Hepatocyte (in vitro differentiated cells): ENCODE measurements around the gene PPP1R3D. TPM values are rescaled to one million over a fixed set of nuclear protein-coding genes. Genes with fewer than 3 reads are reported as not detected.

Source experiments
- DNase-seq: peaks from one replicate; pipeline ENCODE4 v3.0.0-alpha.2; 2016; ENCODE audit warnings: low spot score
- H2AFZ ChIP-seq: fragments of 200-600 bp; sonication (generic); 2 replicates; pipeline ENCODE4 v1.6.0; 2016; ENCODE audit warnings: antibody characterized with exemption, mild to moderate bottlenecking
- H3K27ac ChIP-seq: fragments of 200-600 bp; sonication (generic); 2 replicates; pipeline ENCODE4 v1.5.1; 2016; ENCODE audit warnings: mild to moderate bottlenecking
- H3K27me3 ChIP-seq: fragments of 200-600 bp; sonication (generic); 2 replicates; pipeline ENCODE4 v1.6.1; 2016
- H3K36me3 ChIP-seq: fragments of 200-600 bp; sonication (generic); replicated peaks from 2 replicates; pipeline ENCODE4 v1.5.1; 2016; ENCODE audit warnings: low read depth; ENCODE audit not compliant: insufficient read depth
- H3K4me1 ChIP-seq: fragments of 200-600 bp; sonication (generic); 2 replicates; pipeline ENCODE4 v1.5.1; 2016; ENCODE audit warnings: mild to moderate bottlenecking, moderate library complexity; ENCODE audit not compliant: insufficient read depth
- H3K4me2 ChIP-seq: fragments of 200-600 bp; sonication (generic); 2 replicates; pipeline ENCODE4 v1.6.0; 2016
- H3K4me3 ChIP-seq: fragments of 200-600 bp; sonication (generic); 2 replicates; pipeline ENCODE4 v1.5.1; 2016; ENCODE audit warnings: mild to moderate bottlenecking
- H3K79me2 ChIP-seq: fragments of 200-600 bp; sonication (generic); 2 replicates; pipeline ENCODE4 v1.6.0; 2017; ENCODE audit warnings: mild to moderate bottlenecking
- H3K9me2 ChIP-seq: fragments of 200-600 bp; sonication (generic); replicated peaks from 2 replicates; pipeline ENCODE4 v1.6.0; 2017; ENCODE audit warnings: mild to moderate bottlenecking; ENCODE audit not compliant: insufficient read depth
- H3K9me3 ChIP-seq: fragments of 200-600 bp; sonication (generic); 2 replicates; pipeline ENCODE4 v1.5.1; 2016; ENCODE audit warnings: low read depth, mild to moderate bottlenecking
- H4K20me1 ChIP-seq: fragments of 200-600 bp; sonication (generic); 2 replicates; pipeline ENCODE4 v1.6.0; 2016; ENCODE audit warnings: mild to moderate bottlenecking; ENCODE audit not compliant: insufficient read depth, poor library complexity, severe bottlenecking
- EZH2 ChIP-seq: fragments of 200-600 bp; sonication (generic); IDR thresholded peaks from 2 replicates; pipeline ENCODE4 v1.6.1; 2016; ENCODE audit warnings: antibody characterized with exemption, mild to moderate bottlenecking, borderline replicate concordance
- EZH2phosphoT487 ChIP-seq: fragments of 200-600 bp; sonication (generic); IDR thresholded peaks from one replicate; pipeline ENCODE4 v1.6.1; 2018; ENCODE audit warnings: antibody characterized with exemption, mild to moderate bottlenecking, low read depth, moderate library complexity; ENCODE audit not compliant: unreplicated experiment, severe bottlenecking
- WGBS: methylation state at CpG from one replicate; pipeline ENCODE4 v1.1.6; 2016; ENCODE audit warnings: low lambda C conversion rate; ENCODE audit errors: missing lambda C conversion rate; 5-methylcytosine and 5-hydroxymethylcytosine counted together
- polyA plus RNA-seq: library from polyadenylated mRNA; unstranded; fragments of >200 nt; fragmentation: Nextera tagmentation; extraction: Ambion mirVana; gene quantifications from 2 replicates; pipeline ENCODE4 v1.2.1, GENCODE V29; 2016
- total RNA-seq: library from RNA; depleted of rRNA; stranded (reverse); fragments of >200 nt; gene quantifications from 2 replicates; pipeline ENCODE4 v1.2.3, GENCODE V29; 2014
- TF ChIP-seq, protein P1 (sequence below): fragments of 200-600 bp; sonication (generic); IDR thresholded peaks from 2 replicates; pipeline ENCODE4 v1.5.1; 2016; ENCODE audit warnings: antibody characterized with exemption, mild to moderate bottlenecking; ENCODE audit not compliant: poor library complexity

Gene PPP1R3D
- total and polyA plus RNA-seq, 2 experiments from 2014 or later: 3.4 to 7.0 TPM

DNA sequence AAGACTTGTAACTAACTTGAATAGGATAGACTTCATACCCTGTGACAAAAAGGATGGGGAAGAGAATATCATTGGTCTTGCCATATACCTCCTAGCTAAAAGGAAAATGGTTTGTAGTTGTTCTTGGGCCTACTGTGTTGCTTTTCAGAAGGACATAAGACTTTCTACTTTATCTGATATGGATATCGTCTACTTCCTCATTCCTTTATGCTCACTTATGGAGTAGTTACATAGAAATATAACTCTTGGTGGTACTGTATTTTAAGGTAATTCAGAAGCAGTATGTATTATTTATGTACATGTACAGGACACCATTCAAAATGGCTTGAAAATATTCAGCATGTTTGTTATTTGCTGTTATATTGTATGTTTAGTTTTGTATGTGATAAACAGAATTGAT is 8.1 kb upstream of the PPP1R3D start:
- no peak overlapping the region for H3K4me2 ChIP-seq
- H3K27ac ChIP-seq: no peak overlapping the region
- no peak overlapping the region for H2AFZ ChIP-seq
- TF ChIP-seq, protein P1, sequence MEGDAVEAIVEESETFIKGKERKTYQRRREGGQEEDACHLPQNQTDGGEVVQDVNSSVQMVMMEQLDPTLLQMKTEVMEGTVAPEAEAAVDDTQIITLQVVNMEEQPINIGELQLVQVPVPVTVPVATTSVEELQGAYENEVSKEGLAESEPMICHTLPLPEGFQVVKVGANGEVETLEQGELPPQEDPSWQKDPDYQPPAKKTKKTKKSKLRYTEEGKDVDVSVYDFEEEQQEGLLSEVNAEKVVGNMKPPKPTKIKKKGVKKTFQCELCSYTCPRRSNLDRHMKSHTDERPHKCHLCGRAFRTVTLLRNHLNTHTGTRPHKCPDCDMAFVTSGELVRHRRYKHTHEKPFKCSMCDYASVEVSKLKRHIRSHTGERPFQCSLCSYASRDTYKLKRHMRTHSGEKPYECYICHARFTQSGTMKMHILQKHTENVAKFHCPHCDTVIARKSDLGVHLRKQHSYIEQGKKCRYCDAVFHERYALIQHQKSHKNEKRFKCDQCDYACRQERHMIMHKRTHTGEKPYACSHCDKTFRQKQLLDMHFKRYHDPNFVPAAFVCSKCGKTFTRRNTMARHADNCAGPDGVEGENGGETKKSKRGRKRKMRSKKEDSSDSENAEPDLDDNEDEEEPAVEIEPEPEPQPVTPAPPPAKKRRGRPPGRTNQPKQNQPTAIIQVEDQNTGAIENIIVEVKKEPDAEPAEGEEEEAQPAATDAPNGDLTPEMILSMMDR: no peak
- no peak for TF ChIP-seq EZH2
- TF ChIP-seq EZH2phosphoT487: no peak
- peaks cover 4% of the 10 kb centered on the region for H3K4me1 ChIP-seq
- DNase-seq: no peak
- H3K36me3 ChIP-seq: no peaks in the 10 kb centered on the region
- WGBS: 55% methylated on average over 1 of the region's 1 CpG
- H3K79me2 ChIP-seq: peaks cover 4% of the 10 kb centered on the region
- no peaks in the 10 kb centered on the region for H4K20me1 ChIP-seq
- no peak overlapping the region for H3K4me3 ChIP-seq
- H3K9me2 ChIP-seq: no peaks in the 10 kb centered on the region
- no peaks in the 10 kb centered on the region for H3K9me3 ChIP-seq
- no peaks in the 10 kb centered on the region for H3K27me3 ChIP-seq

- no peak overlapping the region for H3K4me2 ChIP-seq
- H3K79me2 ChIP-seq: peaks cover 12% of the 10 kb centered on the region
- H3K27me3 ChIP-seq: no peaks in the 10 kb centered on the region
- TF ChIP-seq EZH2phosphoT487: no peak
- DNase-seq: no peak
- H2AFZ ChIP-seq: no peak overlapping the region
- no peak overlapping the region for H3K4me3 ChIP-seq
- H3K9me3 ChIP-seq: no peaks in the 10 kb centered on the region
- no peaks in the 10 kb centered on the region for H3K36me3 ChIP-seq
- H3K4me1 ChIP-seq: peaks cover 4% of the 10 kb centered on the region
- WGBS: 94% methylated on average over 7 of the region's 8 CpGs
- H4K20me1 ChIP-seq: no peaks in the 10 kb centered on the region
- no peaks in the 10 kb centered on the region for H3K9me2 ChIP-seq
- H3K27ac ChIP-seq: no peak overlapping the region
These were observed 7.3 kb upstream of the PPP1R3D start for GRCh38 chr20:59947376-59947775.

DNA sequence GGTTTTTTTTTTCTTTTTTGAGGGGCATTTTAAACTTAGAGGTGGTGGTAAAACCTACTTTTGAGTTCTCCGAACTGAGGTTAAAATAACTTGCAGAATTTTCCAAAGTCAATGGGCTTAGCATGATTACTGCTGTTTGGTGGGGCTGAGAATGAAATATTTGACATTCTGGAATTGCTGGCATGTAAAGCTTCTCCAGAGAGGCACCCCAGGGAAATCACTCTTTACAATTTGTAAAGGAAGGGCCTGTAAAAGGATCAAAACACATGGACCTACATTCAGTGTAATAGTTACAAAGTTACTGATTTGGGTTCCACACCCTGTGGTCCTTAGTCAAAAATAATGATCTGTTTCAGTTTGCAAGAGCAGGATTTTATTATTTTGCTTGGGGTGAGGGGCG is 5.6 kb upstream of the PPP1R3D start:
- Histone ChIP-seq H3K9me3 (no peaks in the 10 kb centered on the region), H3K9me2 (no peaks in the 10 kb centered on the region), H4K20me1 (no peaks in the 10 kb centered on the region), H3K4me2 (peak overlapping the region; percentile 40), H3K36me3 (no peaks in the 10 kb centered on the region), H3K4me3 (no peak overlapping the region), H2AFZ (no peak overlapping the region), H3K4me1 (peaks cover 9% of the 10 kb centered on the region), H3K79me2 (peaks cover 26% of the 10 kb centered on the region), H3K27ac (no peak overlapping the region), H3K27me3 (no peaks in the 10 kb centered on the region)
- TF ChIP-seq EZH2 (no peak), EZH2phosphoT487 (no peak)
- TF ChIP-seq, protein P1: no peak
- WGBS: 50% methylated on average over 2 of the region's 2 CpGs
- DNase-seq: no peak

GRCh38 chr20:59945175-59945574 is 5.1 kb upstream of the PPP1R3D start:
- no peak overlapping the region for H3K27ac ChIP-seq
- DNase-seq: no peak

More at GRCh38 chr20:59945175-59945574, 5.1 kb upstream of the PPP1R3D start:
- peak overlapping the region; percentile 40 for H3K4me2 ChIP-seq
- TF ChIP-seq EZH2phosphoT487: no peak
- TF ChIP-seq, protein P1: no peak
- TF ChIP-seq EZH2: no peak
- no peak overlapping the region for H3K4me3 ChIP-seq
- H3K9me3 ChIP-seq: no peaks in the 10 kb centered on the region
- peaks cover 26% of the 10 kb centered on the region for H3K79me2 ChIP-seq
- WGBS: 76% methylated on average over 3 of the region's 3 CpGs
- no peak overlapping the region for H2AFZ ChIP-seq
- no peaks in the 10 kb centered on the region for H3K36me3 ChIP-seq
- no peaks in the 10 kb centered on the region for H4K20me1 ChIP-seq
- no peaks in the 10 kb centered on the region for H3K27me3 ChIP-seq
- no peaks in the 10 kb centered on the region for H3K9me2 ChIP-seq
- H3K4me1 ChIP-seq: peaks cover 9% of the 10 kb centered on the region
